GM19193 (cell line): ENCODE data around the gene DAAM2.

Source experiments
- POLR2A ChIP-seq: IDR thresholded peaks from 4 replicates; pipeline ENCODE4 v1.6.1; 2011; ENCODE audit not compliant: insufficient read depth, insufficient read length; ENCODE audit errors: extremely low read depth

Gene DAAM2

DNA sequence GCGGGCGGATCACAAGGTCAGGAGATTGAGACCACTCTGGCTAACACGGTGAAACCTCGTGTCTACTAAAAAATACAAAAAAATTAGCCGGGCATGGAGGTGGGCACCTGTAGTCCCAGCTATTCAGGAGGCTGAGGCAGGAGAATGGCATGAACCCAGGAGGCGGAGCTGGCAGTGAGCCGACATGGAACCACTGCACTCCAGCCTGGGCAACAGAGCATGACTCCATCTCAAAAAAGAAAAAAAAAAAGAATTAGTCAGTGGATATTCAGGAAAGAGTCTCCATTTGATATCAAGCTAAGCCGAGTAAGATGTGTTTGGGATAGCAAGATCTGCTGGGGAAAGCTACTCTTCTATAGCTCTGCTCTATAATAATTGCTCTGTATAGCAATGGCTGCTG, 101.1 kb downstream of the DAAM2 start:
- TF ChIP-seq POLR2A, result no peak

GRCh38 chr6:39896701-39897100, 104.5 kb downstream of the DAAM2 start:
- no peak for TF ChIP-seq POLR2A

DNA sequence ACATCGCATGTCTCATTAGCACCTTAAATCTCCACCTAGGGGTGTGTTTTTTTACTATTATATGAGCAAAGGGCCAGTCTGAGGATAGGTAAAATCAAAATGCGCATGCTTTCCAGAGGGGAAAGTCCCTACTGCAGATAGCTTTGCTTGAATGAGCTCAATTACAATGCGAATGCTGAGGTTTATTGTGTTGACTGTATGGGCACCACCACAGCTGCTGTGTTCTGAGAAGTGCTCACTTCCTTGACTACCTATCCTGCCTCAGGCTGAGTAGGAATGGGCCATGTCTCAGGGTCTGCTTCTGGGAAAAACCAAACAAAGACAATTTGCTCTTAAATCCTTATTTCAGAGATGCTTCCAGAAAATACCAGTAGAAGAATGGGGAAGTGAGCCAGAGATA, 105.5 kb downstream of the DAAM2 start:
- TF ChIP-seq POLR2A, result no peak

GRCh38 chr6:39898625-39899024, 106.4 kb downstream of the DAAM2 start:
- no peak for TF ChIP-seq POLR2A

GRCh38 chr6:39899554-39900295, 107.5 kb downstream of the DAAM2 start:
- TF ChIP-seq POLR2A, result no peak

DNA sequence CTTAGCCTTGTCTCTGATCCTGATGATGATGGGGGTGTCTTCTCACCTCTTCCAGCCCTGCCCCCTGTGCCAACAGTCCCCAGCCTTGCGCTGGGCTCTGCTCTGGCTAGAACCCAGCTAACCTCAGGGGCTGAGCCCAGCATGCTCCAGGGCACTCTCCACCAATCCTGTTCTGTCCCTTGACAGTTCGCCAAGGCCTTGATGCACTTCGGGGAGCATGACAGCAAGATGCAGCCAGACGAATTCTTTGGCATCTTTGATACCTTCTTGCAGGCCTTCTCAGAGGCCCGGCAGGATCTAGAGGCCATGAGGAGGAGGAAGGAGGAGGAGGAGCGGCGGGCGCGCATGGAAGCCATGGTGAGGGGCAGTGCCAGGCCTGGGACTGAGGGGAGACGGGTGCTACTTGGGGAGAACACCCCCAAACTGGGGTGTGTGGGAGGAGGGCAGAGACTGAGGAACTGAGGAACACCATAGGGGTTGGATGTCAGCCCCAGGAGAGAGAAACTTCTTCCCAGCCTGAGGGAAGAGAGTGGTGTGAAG, 109.0 kb downstream of the DAAM2 start:
- TF ChIP-seq POLR2A, result no peak

- no peak for TF ChIP-seq POLR2A
Observed at GRCh38 chr6:39901670-39902069, 109.5 kb downstream of the DAAM2 start.

DNA sequence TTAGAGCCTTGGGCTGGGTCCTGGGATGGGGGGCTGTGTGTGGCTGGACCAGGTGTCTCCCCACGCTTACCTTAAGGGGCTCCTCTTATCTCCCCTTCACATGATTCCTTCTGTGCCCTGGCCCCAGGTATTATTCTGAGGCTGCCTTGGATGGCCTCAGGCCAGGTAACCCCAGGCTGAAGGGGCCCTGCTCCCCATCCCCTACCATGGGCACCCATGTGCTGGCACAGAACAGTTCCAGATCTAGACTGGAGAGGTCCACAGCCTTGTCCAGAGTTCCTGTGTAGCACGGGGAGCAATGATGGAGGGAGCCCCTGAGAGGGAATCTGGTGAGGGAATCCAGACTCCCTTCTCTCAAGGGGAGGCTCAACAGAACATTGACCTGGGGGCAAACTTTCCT, 110.0 kb downstream of the DAAM2 start:
- TF ChIP-seq POLR2A, result no peak

DNA sequence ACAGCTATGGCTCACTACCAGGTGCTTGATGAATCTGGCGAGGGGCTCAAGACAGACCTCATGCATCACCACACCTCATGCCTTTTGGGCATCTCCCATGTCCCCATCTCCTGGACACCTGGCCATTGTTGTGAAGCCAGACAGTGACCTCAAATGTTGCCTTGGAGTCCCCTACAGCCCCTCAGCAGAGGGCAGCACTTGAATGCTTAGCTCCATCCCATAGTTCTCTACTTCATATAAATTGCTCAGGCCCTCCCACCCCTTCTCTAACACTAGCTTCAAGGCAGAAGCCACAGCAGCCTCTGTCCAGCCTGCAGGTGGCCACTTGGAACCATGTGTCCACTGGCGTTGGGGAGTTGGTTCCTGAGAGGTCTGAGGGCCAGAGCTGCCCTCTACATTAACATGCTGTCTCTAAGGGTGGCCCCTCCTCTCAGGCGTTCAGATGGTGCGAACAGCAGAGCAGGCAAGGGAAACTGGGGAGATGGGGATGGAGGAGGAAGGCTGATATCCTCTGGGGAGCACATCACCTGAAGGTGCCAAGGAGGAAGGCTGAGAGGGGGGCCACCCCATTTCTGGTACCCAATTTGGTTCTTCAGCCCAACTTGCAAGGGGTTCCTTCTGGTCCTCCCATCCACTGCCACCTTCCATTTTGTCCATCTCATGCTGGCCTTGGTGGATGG, 110.8 kb downstream of the DAAM2 start:
- TF ChIP-seq POLR2A, result no peak

GRCh38 chr6:39903656-39904055, 111.5 kb downstream of the DAAM2 start:
- TF ChIP-seq POLR2A, result no peak

- no peak for TF ChIP-seq POLR2A
Observed at GRCh38 chr6:39904946-39905639, 112.9 kb downstream of the DAAM2 start.

DNA sequence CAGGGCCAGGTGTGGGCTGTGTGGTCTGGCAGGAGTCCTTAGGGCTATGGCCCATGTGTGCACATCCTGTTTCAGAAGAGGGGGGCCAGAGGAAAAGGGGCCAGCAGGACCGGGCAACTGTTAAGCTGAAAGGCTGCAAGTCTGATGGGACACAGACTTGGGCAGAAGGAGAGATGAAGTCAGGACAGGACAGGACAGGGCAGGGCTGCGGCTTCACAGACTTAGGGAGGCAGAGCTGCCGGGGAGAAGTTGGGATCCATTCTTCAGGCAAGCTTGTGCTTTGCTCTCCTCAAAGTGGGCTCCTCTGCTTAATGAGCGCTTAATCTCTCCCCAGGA, 113.4 kb downstream of the DAAM2 start:
- no peak for TF ChIP-seq POLR2A

DNA sequence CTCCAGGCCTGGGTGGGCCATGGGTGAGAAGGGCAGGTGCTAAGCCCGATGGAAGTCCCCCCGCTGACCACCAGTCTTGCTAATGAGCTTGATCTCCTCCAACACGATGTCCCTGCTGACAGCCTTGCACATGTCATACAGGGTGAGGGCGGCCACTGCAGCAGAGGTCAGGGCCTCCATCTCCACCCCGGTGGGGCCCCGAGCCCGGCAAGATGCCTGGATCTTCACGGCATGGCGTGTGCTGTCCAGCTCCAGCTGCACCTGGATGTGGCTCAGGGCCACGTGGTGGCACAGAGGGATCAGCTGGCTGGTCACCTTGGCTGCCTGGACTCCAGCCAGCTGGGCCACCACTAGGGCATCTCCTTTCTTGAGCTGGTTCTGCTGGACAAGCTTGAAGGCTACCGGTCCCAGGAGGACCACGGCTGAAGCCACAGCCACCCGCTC, 114.2 kb downstream of the DAAM2 start:
- TF ChIP-seq POLR2A, result no peak

DNA sequence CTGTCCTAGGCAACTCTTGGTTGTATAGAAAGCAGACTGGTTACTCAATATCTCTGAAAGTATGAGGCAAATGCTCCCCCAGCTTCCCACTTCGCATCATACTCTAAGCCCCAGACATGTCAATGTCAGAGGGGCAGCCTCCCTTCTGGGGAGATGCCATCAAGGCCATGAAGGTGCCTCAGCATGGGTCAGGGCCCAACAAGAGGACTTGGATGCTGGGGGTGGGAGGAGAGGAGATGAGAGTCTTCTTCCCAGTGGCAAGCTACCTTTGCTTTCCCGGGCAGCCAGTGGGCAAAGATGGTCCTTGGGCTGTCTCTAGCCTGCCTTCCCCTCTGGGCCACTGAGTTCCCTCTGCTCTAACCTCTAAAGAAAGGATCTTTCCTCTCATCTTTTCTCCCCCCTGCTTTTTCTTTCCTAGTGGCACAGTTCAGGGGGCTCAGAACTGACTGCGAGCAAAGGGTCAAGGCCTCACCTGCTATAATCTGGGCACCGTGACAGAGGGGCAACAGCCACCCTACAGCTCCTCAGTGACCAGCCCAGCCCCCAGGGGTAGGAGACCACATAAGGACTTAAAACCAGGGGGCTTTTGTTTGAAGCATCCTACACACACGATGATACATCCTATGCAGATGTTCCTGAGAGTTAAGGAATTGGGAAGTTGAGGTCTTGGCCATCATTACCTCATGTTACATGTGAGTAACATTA, 115.8 kb downstream of the DAAM2 start:
- no peak for TF ChIP-seq POLR2A

GRCh38 chr6:39908838-39909583, 116.8 kb downstream of the DAAM2 start:
- TF ChIP-seq POLR2A, result no peak

- TF ChIP-seq POLR2A, result no peak
Observed at GRCh38 chr6:39909701-39910100, 117.5 kb downstream of the DAAM2 start.
